Neuronal stem cell (in vitro differentiated cells): ENCODE measurements around the gene TMCO2.
"Not testable (repeated sequence)": the region's sequence is repeated elsewhere in the genome, so short reads cannot be mapped to it uniquely, and the experiment has no call there.

Experiments used
- DNase-seq: peaks from one replicate; pipeline ENCODE4 v3.0.0-alpha.2; 2013; ENCODE audit warnings: low spot score
- H2AFZ ChIP-seq: one replicate; pipeline ENCODE4 v1.6.1; 2013; ENCODE audit warnings: mild to moderate bottlenecking, low read length, inconsistent platforms
- H2AK5ac ChIP-seq: 2 replicates; pipeline ENCODE4 v1.6.1; 2013; ENCODE audit warnings: low read depth, mild to moderate bottlenecking, inconsistent platforms, low read length, moderate library complexity, mixed read lengths
- H2BK120ac ChIP-seq: 2 replicates; pipeline ENCODE4 v1.6.1; 2013; ENCODE audit warnings: low read depth, mild to moderate bottlenecking, inconsistent platforms, low read length, moderate library complexity, mixed read lengths
- H2BK12ac ChIP-seq: one replicate; pipeline ENCODE4 v1.6.1; 2013; ENCODE audit warnings: low read length, inconsistent platforms
- H2BK15ac ChIP-seq: 2 replicates; pipeline ENCODE4 v1.6.1; 2013; ENCODE audit warnings: mild to moderate bottlenecking, low read length, inconsistent platforms, mixed read lengths
- H2BK5ac ChIP-seq: one replicate; pipeline ENCODE4 v1.6.1; 2013; ENCODE audit warnings: inconsistent platforms, mild to moderate bottlenecking, low read length, moderate library complexity
- H3K14ac ChIP-seq: one replicate; pipeline ENCODE4 v1.6.1; 2013; ENCODE audit warnings: low read length, inconsistent platforms
- H3K18ac ChIP-seq: 2 replicates; pipeline ENCODE4 v1.6.1; 2013; ENCODE audit warnings: low read length, inconsistent platforms
- H3K23ac ChIP-seq: 2 replicates; pipeline ENCODE4 v1.6.1; 2013; ENCODE audit warnings: low read depth, mild to moderate bottlenecking, mixed read lengths, low read length, inconsistent platforms; ENCODE audit not compliant: poor library complexity
- H3K27ac ChIP-seq: replicated peaks from 3 replicates; pipeline ENCODE4 v1.5.1; 2013; ENCODE audit warnings: low read length, inconsistent platforms
- H3K27me3 ChIP-seq, 3 experiments: 2 replicates each; pipeline ENCODE4 v1.6.1; 2013; ENCODE audit warnings: low read length in 3 of 3, mild to moderate bottlenecking in 2 of 3, inconsistent platforms in 1 of 3, low read depth in 1 of 3, mixed read lengths in 1 of 3, moderate library complexity in 1 of 3; ENCODE audit not compliant: control insufficient read depth in 3 of 3, insufficient read depth in 3 of 3
- H3K36me3 ChIP-seq, 2 donors: replicated peaks in 1 of 2; 2 replicates each; pipeline ENCODE4 v1.6.1; 2013; ENCODE audit warnings: low read length in 2 of 2; ENCODE audit not compliant: control insufficient read depth in 2 of 2, insufficient read depth in 2 of 2
- H3K4ac ChIP-seq: 2 replicates; pipeline ENCODE4 v1.6.1; 2013; ENCODE audit warnings: inconsistent platforms, mild to moderate bottlenecking, low read length, moderate library complexity
- H3K4me1 ChIP-seq, 2 donors: 1 replicate in 1 of 2; 2 replicates in 1 of 2; pipeline ENCODE4 v1.6.1; 2013; ENCODE audit warnings: low read length in 2 of 2, low read depth in 1 of 2; ENCODE audit not compliant: control insufficient read depth in 2 of 2, insufficient read depth in 1 of 2
- H3K4me2 ChIP-seq: one replicate; pipeline ENCODE4 v1.6.1; 2013; ENCODE audit warnings: mild to moderate bottlenecking, low read length, inconsistent platforms; ENCODE audit not compliant: insufficient read depth, poor library complexity, severe bottlenecking
- H3K4me3 ChIP-seq, 2 donors: 2 replicates each; pipeline ENCODE4 v1.5.1; 2013; ENCODE audit warnings: low read length in 2 of 2, mild to moderate bottlenecking in 2 of 2, inconsistent platforms in 1 of 2, moderate library complexity in 1 of 2
- H3K79me1 ChIP-seq: one replicate; pipeline ENCODE4 v1.6.1; 2013; ENCODE audit warnings: low read depth, mild to moderate bottlenecking, inconsistent platforms, low read length, moderate library complexity
- H3K9ac ChIP-seq: one replicate; pipeline ENCODE4 v1.6.1; 2013; ENCODE audit warnings: mild to moderate bottlenecking, low read depth, low read length, inconsistent platforms; ENCODE audit not compliant: poor library complexity
- H3K9me3 ChIP-seq, 2 donors: replicated peaks in 1 of 2; 2 replicates each; pipeline versions ENCODE3 to v1.6.1; 2013; ENCODE audit warnings: low read length in 2 of 2, mild to moderate bottlenecking in 2 of 2, inconsistent platforms in 1 of 2, low read depth in 1 of 2, mixed read lengths in 1 of 2, moderate library complexity in 1 of 2; ENCODE audit not compliant: control insufficient read depth in 2 of 2, insufficient read depth in 1 of 2
- H4K8ac ChIP-seq: one replicate; pipeline ENCODE4 v1.6.1; 2013; ENCODE audit warnings: low read depth, mild to moderate bottlenecking, inconsistent platforms, low read length, moderate library complexity
- H4K91ac ChIP-seq: one replicate; pipeline ENCODE4 v1.6.1; 2013; ENCODE audit warnings: low read length, low read depth, mild to moderate bottlenecking, inconsistent platforms; ENCODE audit not compliant: poor library complexity
- WGBS, 2 donors: extraction: QIAGEN DNeasy Blood & Tissue Kit; methylation state at CpG; one replicate each; pipeline ENCODE4 v1.1.7; 2013; ENCODE audit warnings: missing lambda C conversion rate in 2 of 2, mixed read lengths in 1 of 2; ENCODE audit not compliant: insufficient read length in 2 of 2, insufficient replicate concordance in 1 of 2; ENCODE audit errors: extremely low coverage in 2 of 2; 5-methylcytosine and 5-hydroxymethylcytosine counted together

TMCO2 gene

GRCh38 chr1:40218333-40218732 is 29.4 kb upstream of the TMCO2 start:
- no peak overlapping the region for H4K8ac ChIP-seq
- no peak overlapping the region for H2BK12ac ChIP-seq
- H3K9ac ChIP-seq = no peak overlapping the region
- no peak overlapping the region for H2BK15ac ChIP-seq
- H3K36me3 ChIP-seq = peaks cover 3 to 61% of the 10 kb centered on the region in 2 donors
- no CpG with 5 or more reads among the region's 5 CpGs for whole genome bisulfite sequencing, 2 donors
- no peak overlapping the region for H3K4me3 ChIP-seq
- H2AK5ac ChIP-seq = no peak overlapping the region
- H3K27me3 ChIP-seq = no peaks in the 10 kb centered on the region
- no peak overlapping the region for H3K27ac ChIP-seq
- no peak overlapping the region for H3K4me2 ChIP-seq
- no peak overlapping the region for H3K4ac ChIP-seq
- no peak overlapping the region for H4K91ac ChIP-seq
- no peak overlapping the region for H3K23ac ChIP-seq
- H3K18ac ChIP-seq = no peak overlapping the region
- H3K9me3 ChIP-seq = no peaks in the 10 kb centered on the region
- no peaks in the 10 kb centered on the region for H3K4me1 ChIP-seq
- no peak overlapping the region for H3K14ac ChIP-seq
- H3K79me1 ChIP-seq = no peaks in the 10 kb centered on the region
- no peak overlapping the region for H2AFZ ChIP-seq
- DNase-seq = no peak
- no peak overlapping the region for H2BK120ac ChIP-seq
- H2BK5ac ChIP-seq = no peak overlapping the region

GRCh38 chr1:40221471-40221905 is 26.2 kb upstream of the TMCO2 start:
- H3K9me3 ChIP-seq, H3K27ac ChIP-seq, H2AFZ ChIP-seq, H3K4me3 ChIP-seq, H2BK5ac ChIP-seq, H3K27me3 ChIP-seq, H3K79me1 ChIP-seq, H3K14ac ChIP-seq, H3K18ac ChIP-seq, H3K23ac ChIP-seq, H2BK12ac ChIP-seq, H2BK120ac ChIP-seq, H4K91ac ChIP-seq, H3K4me1 ChIP-seq, DNase-seq, H3K4ac ChIP-seq, H3K9ac ChIP-seq, H3K4me2 ChIP-seq, H2AK5ac ChIP-seq, H4K8ac ChIP-seq, H2BK15ac ChIP-seq: not testable (repeated sequence)
- peaks cover 3 to 64% of the 10 kb centered on the region in 2 donors for H3K36me3 ChIP-seq
- WGBS, 2 donors = no CpG with 5 or more reads among the region's 18 CpGs

- H3K36me3 ChIP-seq = peaks cover 3 to 63% of the 10 kb centered on the region in 2 donors
- no peak overlapping the region for H2AFZ ChIP-seq
- no peak overlapping the region for H4K8ac ChIP-seq
- H2BK120ac ChIP-seq = no peak overlapping the region
- WGBS, 2 donors = no CpG with 5 or more reads among the region's 3 CpGs
- H3K9me3 ChIP-seq = no peaks in the 10 kb centered on the region
- no peak overlapping the region for H2BK5ac ChIP-seq
- no peak overlapping the region for H2AK5ac ChIP-seq
- H3K18ac ChIP-seq = no peak overlapping the region
- no peak for DNase-seq
- no peaks in the 10 kb centered on the region for H3K27me3 ChIP-seq
- no peak overlapping the region for H3K4me2 ChIP-seq
- no peak overlapping the region for H2BK12ac ChIP-seq
- no peak overlapping the region for H3K27ac ChIP-seq
- no peaks in the 10 kb centered on the region for H3K4me1 ChIP-seq
- H3K79me1 ChIP-seq = no peaks in the 10 kb centered on the region
- H4K91ac ChIP-seq = no peak overlapping the region
- H3K14ac ChIP-seq = no peak overlapping the region
- no peak overlapping the region for H3K4me3 ChIP-seq
- H3K9ac ChIP-seq = no peak overlapping the region
- no peak overlapping the region for H2BK15ac ChIP-seq
- no peak overlapping the region for H3K23ac ChIP-seq
- H3K4ac ChIP-seq = no peak overlapping the region
These were observed 25.6 kb upstream of the TMCO2 start for GRCh38 chr1:40221977-40222772.

- Histone ChIP-seq H3K4ac (no peak overlapping the region), H2BK5ac (no peak overlapping the region), H3K27ac (no peak overlapping the region), H4K8ac (no peak overlapping the region), H3K14ac (no peak overlapping the region), H2AFZ (no peak overlapping the region), H3K9me3 (no peaks in the 10 kb centered on the region), H2AK5ac (no peak overlapping the region), H2BK120ac (no peak overlapping the region), H2BK12ac (no peak overlapping the region), H3K9ac (no peak overlapping the region), H2BK15ac (no peak overlapping the region), H3K79me1 (no peaks in the 10 kb centered on the region), H4K91ac (no peak overlapping the region), H3K18ac (no peak overlapping the region), H3K36me3 (peaks cover 1 to 68% of the 10 kb centered on the region in 2 donors), H3K23ac (no peak overlapping the region), H3K27me3 (no peaks in the 10 kb centered on the region), H3K4me3 (no peak overlapping the region), H3K4me2 (no peak overlapping the region), H3K4me1 (no peaks in the 10 kb centered on the region)
- DNase-seq = no peak
- no CpG with 5 or more reads among the region's 6 CpGs for WGBS, 2 donors
These were observed 23.7 kb upstream of the TMCO2 start for GRCh38 chr1:40224040-40224439.
